Activated T-cell treated with anti-CD3 and anti-CD28 coated beads for 24 hours (primary cell): ENCODE data around the gene EYA3.

Experiments
- DNase-seq: peaks from one replicate; pipeline ENCODE4 v3.0.0-alpha.2; 2020; ENCODE audit warnings: low read depth

EYA3 gene

DNA sequence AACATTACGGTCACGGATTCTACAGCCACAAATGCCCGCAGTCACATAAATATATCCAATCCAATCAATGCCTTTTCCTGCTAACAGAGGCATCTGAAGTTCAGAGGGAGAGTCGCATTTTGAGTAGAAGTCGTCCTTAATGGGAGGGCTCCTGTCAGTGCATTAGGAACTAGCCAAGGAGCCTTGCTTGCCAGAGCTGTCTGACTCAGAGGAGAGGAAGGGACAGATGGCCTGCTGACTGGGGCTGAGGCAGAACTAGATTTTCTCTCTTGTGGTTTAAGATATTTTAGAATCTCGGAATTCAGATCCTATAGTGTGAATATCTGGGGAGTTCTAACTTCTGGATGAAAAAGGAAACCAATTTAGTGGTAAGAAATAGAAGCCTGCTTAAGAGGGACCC lies 118.0 kb downstream of the EYA3 start:
- no peak for DNase-seq

DNA sequence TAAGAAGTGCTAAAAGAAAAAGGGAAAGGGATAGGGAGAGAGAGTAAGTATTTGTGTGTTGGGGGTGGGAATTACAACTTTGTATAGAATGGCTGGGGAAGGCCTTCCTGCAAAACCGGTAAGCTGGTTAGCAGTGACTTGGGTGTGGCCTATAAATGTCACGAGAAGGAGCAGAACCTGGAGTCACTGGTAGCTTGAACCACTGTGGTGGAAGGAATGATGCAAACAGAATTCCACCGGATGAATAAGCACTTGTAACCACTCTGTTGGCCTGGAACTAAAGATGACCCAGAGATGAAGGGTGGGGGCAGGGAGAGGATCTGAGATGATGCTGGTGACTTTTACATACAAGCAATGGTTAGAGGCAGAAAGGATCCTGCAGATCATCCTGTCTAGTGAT lies 119.7 kb downstream of the EYA3 start:
- DNase-seq, result no peak

DNA sequence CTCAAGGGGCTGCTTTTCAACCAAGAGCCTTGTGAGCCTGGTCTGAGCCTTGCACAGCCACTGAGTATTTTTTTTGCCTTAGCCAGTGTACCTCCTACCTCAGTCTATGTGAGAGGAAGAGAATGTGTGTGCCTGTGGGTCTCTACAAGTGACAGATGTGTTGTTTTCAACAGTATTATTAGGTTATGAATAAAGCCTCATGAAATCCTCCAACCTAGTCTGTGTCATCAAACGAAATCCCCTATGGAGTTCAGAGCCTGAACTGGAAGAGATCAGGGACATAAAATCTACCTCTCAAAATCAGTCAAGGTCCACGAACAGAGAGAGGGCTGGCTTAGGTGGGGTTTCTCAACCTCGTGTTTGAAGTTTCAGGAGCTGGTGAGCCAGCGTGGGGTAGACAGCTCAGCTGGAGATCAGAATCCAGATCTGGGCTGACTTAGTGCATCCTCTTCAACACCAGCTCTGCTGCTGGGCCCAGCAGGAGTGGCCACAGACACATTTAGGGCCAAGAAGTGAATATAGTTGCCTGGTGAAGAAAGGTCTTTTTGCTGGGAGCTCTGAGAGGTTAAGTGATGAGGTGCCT lies 120.4 kb downstream of the EYA3 start:
- DNase-seq, result no peak

DNA sequence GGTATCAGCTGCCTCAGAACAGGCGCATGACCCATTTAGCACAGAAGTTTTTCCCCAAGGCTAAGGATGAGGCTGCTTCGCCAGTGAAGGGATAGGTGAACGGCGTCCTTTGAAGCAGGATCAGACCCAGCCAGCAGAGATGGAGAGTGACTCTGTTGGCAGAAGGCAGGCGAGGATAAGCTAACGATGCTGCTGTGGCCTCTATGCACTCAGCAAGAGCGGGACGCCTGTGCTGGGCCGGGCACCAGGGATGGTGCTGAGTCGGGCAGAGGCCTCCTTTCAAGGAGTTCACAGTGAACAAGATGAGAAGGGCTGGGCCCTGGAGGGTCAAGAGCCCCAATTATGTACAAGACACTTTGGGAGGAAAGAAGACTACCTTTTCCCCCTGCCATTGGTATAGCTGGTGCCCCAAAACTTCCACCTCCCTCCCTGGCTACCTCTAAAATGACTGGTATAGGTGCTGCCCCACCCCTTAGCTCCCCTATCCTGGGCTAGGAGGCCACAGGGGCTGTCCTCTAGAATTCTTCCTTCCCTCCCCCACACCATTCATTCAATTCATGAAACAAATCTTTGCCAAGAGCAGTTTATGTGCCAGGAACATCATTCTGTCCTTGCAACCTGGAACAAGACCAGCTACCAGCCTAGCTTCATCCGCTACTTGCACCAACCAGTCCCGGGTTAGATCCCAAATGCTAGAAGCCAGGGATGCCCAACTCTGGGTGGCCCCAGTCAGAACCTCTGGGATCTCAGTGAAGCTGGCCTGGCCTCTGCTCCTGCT lies 121.1 kb downstream of the EYA3 start:
- DNase-seq, result no peak

DNA sequence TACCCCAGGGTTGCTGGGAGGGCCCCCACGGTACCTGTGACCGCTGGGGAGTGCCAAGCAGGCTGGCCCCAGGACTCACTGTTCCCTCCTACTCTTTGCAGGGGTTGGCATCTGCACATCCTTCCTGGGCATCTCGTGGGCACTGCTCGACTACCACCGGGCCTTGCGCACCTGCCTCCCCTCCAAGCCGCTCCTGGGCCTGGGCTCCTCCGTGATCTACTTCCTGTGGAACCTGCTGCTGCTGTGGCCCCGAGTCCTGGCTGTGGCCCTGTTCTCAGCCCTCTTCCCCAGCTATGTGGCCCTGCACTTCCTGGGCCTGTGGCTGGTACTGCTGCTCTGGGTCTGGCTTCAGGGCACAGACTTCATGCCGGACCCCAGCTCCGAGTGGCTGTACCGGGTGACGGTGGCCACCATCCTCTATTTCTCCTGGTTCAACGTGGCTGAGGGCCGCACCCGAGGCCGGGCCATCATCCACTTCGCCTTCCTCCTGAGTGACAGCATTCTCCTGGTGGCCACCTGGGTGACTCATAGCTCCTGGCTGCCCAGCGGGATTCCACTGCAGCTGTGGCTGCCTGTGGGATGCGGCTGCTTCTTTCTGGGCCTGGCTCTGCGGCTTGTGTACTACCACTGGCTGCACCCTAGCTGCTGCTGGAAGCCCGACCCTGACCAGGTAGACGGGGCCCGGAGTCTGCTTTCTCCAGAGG lies 121.9 kb downstream of the EYA3 start:
- no peak for DNase-seq

DNA sequence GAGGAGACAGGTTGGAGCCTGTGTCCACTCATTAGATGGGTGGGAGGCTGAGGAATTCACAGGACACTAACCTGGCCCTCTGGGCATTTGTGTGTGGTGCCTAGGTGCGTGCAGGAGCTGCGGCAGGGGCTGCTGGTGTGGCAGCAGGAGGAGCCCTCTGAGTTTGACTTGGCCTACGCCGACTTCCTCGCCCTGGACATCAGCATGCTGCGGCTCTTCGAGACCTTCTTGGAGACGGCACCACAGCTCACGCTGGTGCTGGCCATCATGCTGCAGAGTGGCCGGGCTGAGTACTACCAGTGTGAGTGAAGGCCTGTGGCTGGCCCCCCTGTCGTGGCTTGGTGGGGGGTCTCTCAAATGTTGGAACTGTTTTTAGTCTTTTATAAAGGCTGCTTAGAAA lies 125.0 kb downstream of the EYA3 start:
- DNase-seq, result no peak

DNA sequence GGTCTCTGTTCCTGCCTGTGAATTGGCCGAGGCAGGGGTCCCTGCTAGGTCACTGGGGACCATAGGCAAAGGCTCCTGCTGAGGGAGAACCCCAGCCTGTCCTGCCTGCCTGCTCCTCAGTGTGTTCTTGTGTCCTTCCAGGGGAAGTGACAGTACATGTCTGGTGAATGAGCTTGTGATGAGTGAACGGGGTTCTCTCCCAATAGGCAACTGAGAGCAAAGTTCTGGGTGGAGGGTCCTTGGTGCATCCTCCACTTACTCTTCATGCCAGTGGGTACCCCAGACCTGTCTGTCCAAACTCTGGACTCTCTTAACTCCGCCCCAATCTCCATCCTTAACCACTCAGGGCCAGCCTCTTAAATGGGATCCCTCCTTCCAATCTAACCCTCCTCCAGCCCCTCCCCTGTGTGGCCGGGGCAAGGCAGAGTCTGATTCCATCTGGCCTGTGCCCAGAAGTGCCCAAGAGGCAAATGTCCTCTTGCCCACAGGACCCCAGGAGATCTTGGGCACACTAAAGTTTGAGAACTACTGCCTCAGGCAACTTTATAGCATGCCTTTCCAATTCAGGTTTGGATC lies 126.7 kb downstream of the EYA3 start:
- DNase-seq, result no peak

DNA sequence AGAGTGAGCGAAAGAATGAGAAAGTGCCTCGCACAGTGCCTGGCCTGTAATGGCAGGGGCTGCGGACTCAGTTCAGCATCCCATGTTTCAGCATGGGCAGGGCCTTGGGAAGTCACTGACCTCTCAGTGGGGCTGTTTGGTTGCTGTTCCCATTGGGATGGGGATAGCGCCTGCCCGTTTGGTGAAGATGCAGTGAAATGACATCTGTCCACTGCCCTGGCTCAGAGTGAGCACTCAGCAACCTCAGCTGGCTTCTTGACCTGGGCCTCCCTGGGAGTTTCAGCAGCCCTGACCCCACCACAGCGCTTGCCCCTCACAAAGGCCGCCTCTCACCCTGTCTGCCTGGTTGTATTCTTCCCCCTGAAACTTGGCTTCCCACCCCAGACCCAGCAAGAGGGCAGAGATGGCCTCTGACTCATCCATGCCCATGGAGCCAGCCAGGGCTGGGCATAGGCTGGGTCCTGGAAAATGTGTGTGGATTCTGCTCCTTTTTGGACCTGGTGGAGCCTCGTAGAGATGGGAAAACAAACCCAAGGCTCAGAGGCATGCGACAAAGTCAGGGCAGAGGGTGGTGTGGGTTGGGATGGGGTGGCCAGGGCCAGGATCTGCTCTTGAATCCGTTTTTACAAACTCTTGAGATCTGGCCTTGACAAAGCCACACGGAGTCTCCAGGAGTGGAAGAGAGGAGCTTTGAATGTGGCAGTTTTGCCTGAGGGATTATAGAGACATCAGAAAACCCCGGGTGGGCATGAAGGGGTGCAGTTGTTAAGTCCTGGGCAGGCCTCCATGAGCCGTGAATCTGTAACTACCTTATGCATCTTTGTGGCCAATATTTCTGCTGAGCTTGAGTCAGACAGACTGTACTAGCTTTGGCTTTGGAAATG lies 127.4 kb downstream of the EYA3 start:
- no peak for DNase-seq

DNA sequence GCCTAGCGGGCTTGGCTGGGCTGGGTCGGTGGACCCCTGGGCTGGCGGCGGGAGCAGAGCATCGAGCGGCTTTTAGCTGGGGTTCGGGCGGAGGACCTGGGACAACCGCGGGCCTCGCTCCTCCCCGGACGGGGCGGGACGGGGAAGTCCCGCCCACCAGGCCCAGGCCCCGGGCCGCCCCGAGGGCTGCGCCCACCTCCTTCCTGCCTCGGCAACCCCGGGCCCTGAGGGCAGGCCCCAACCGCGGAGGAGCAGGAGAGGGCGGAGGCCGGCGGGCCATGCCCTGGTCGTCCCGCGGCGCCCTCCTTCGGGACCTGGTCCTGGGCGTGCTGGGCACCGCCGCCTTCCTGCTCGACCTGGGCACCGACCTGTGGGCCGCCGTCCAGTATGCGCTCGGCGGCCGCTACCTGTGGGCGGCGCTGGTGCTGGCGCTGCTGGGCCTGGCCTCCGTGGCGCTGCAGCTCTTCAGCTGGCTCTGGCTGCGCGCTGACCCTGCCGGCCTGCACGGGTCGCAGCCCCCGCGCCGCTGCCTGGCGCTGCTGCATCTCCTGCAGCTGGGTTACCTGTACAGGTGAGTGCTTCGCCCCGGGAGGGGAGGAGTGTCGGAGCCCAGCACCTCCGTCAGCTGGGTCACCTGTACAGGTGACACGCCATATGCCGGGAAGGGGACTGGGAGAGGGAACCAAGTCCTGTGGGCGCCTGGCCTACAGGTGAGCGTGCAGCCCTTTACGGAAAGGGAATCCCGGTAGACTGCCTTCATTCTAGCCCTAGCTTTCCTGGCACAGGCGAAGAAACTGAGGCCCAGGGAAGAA lies 128.4 kb downstream of the EYA3 start, which contains the start of gene XKR8:
Gene XKR8, plus strand, starts transcription at position 182 of the 812 bp plus-strand sequence. Its CDS starts 97 bp downstream, at position 279.
- peak; percentile 72 for DNase-seq

DNA sequence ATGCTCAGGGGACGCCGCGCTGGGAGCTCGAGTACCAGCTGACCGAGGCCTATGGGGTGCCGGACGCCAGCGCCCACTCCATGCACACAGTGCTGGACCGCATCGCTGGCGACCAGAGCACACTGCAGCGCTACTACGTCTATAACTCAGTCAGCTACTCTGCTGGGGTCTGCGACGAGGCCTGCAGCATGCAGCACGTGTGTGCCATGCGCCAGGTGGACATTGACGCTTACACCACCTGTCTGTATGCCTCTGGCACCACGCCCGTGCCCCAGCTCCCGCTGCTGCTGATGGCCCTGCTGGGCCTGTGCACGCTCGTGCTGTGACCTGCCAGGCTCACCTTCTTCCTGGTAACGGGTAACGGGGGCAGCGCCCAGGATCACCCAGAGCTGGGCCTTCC lies 129.9 kb downstream of the EYA3 start:
- no peak for DNase-seq

DNA sequence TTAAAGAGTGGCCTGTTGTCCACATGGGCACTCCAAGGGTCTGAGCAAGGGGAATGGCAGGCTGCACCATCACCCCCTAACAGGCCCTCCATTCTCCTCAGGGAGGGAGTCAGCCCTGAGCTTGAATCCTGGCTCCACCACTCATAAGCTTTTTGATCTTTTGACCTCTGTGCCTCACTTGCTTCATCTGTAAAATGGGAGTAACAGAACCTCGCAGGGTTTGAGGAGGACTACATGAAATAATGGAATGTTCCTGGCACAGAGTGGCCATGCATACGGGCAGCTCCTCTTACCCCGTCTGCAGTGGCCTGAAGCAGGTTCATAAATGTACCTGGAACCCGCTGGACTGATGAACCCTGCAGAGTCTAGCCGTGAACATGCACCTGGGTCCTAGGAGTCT lies 130.8 kb downstream of the EYA3 start:
- no peak for DNase-seq

DNA sequence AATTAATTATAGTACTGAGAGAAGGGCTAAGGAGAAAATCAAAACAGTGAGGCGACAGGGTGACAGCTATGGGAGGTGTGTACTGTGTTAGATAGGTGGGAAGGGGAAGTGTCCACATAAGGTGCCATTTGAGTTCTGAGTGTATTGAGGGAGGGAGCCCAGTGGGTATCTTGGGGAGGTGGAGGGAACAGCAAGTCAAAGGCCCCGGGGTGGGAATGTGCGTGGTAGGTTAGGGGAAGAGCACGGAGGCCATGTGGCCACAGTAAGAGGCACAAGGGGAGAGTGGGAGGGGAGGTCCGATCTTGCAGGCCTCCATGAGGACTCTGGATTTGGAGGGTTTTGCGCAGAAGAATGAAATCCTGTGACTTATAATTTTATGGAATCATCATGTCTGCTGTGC lies 131.6 kb downstream of the EYA3 start:
- no peak for DNase-seq

DNA sequence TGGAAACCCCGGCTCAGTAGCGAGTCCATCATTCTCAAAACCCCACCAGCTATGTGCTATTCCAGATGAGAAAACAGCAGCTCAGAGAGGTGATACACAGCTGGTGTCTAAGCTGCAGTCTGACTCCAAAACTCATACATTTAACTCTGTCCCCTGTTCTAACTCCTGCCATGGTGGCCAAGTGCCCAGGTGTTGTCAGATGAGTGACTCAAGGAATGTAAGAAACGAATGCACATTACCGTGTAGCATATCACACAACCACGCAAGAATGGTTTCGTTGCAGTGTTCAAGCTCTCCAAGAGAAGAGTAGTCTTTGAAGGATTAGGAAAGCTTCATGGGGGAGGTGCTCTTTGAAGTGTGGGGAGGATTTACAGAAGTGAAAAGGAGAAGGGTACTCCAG lies 133.3 kb downstream of the EYA3 start:
- no peak for DNase-seq

DNA sequence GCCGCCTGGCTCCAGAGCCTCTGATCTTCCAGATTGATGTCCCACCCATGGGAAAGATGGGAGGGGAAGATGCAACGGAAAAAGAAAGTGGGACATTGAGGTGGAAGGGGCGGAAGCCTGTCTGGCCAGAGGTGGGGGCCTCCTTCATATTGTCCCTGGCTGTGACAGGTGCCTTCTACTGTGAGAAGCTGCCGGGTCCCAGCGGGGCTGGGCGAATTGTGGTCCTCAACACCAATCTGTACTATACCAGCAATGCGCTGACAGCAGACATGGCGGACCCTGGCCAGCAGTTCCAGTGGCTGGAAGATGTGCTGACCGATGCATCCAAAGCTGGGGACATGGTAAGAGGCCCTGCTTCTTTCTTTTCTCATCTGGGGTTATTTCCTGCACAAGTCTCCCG lies 134.2 kb downstream of the EYA3 start:
- no peak for DNase-seq

DNA sequence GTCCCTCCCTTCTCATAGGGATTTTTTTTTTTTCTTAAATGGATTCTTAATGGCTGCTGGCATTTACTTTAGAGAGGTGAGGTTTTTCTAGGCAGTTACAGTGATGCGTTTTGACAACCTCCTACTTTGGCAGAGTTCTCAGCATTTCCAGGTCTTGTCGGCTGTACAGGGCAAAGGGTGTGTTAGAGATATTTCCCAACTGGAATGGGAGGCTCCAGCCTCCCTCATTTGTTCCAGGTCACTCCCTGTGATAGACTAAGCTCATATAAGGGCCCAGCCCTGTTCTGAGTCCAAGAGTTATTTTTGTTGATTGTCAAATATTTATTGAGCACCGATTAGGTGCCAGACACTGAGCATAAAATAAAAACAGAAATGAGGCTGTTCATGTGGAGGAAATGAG lies 136.3 kb downstream of the EYA3 start:
- no peak for DNase-seq

DNA sequence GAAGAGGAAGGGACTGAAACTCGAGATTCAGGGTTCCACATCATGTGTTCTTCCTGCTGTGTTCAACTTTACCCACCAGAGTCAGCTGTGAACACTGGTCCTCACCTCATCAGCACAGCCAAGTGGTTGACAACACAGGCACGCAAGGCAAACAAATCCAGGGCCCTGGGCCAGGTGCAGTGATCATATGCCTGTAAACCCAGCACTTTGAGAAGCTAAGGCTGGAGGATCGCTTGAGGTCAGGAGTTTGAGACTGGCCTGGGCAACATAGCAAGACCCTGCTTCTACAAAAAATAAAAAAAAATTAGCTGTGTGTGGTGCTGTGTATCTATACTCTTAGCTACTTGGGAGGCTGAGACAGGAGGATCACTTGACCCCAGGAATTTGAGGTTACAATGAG lies 137.0 kb downstream of the EYA3 start:
- DNase-seq, result no peak

DNA sequence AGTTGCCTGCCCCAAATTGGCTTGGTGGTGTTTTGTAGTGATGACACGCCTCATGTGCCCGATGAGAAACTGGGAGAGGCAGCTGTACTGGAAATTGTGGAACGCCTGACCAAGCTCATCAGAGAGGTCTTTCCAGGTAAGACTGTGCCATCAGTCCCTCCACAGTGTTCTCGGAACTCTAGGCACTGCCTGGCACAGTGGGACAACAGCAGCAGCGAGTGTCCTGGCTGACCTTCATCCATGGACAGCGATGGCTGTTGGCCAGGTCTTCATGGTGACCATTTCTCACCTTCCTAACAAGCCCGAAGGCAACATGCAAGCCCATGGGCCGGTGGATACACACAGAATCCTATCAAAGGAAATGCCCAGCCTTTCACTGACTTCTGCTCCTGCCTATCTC lies 139.4 kb downstream of the EYA3 start:
- DNase-seq, result no peak

DNA sequence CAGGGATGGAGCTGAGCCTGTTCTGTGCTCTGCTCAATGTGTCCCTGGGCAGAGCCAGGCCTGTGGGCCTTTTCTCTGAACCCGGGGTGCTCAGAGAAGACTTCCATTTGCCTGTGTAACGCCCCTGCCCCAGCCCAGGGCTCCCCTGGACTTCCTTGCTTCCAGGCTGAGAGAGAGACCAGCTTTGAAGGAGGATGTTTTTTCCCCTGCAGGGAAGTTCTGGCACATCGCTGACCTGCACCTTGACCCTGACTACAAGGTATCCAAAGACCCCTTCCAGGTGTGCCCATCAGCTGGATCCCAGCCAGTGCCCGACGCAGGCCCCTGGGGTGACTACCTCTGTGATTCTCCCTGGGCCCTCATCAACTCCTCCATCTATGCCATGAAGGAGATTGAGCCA lies 143.4 kb downstream of the EYA3 start:
- DNase-seq, result no peak

DNA sequence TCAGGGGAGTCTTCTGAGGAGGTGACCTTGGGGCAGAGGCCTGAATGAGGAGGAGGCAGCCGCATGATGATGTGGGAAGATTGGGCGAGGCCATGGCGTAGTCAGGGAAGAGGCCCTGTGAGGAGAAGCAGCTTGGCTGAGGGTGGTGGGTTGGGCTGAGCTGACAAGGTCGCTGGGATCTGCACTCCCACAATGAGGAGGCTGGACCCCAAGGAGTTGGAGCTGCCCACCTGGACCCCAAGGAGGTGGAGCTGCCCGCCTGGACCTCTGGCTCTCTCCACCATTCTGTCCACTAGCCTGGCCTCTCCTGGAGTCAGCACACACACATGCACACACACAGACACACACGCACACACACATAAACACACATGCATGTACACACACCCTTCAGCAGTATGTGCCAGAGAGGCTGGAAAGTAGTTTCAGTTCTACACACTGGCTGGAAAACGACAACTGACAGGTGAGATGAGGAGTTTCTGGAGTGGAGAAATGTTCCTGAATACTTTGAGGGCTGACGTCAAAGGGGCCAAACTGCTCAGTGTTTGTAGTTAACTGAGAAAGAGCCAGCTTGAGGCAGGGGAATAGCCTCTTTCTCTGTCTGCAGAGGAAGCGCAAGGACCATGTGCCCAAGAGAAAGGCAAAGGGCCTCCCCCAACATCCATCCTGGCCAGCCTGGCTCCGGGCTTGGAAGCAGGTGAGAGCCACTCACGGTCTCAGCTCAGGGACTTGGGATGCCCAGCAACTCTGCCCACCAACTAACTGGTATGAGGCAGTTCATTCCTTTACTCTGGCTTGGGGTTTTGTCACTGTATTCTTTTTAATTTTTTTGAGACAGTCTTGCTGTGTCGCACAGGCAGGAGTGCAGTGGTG lies 146.5 kb downstream of the EYA3 start:
- DNase-seq, result no peak
